Ecto neural progenitor cell (in vitro differentiated cells): Measurements from ENCODE around the gene USP6NL.
A peak's percentile ranks its signal among the peaks of the same experiment; 100 is the strongest.

Experiments
- DNase-seq: peaks from one replicate; pipeline ENCODE4 v3.0.0-alpha.2; 2018; ENCODE audit warnings: low spot score

The USP6NL gene

GRCh38 chr10:11616021-11616420 is 4.6 kb upstream of the USP6NL start:
- DNase-seq, result no peak

DNA sequence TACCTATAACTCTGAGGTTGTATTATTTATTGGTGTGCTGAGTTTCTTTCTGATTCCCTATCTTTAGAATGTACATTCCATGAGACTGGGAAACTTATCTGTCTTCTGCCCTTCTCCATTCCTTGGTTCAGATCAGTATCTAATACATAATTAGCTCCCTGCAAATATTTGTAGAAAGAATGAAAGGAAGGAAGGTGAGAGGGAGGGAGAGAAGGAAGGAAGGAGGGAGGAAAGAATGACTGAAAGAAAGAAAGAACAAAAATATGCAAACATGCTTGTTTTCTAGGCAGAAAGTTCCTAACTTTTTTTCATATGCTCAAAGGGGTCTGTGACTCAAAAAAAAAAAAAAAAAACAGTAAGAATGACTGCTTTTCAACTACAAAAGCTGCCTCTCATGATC is 3.9 kb upstream of the USP6NL start:
- no peak for DNase-seq

GRCh38 chr10:11612021-11613001 is 861 bp upstream of the USP6NL start:
- no peak for DNase-seq

GRCh38 chr10:11610826-11611247 is 613 bp downstream of the USP6NL start:
- DNase-seq, result peak; percentile 65

DNA sequence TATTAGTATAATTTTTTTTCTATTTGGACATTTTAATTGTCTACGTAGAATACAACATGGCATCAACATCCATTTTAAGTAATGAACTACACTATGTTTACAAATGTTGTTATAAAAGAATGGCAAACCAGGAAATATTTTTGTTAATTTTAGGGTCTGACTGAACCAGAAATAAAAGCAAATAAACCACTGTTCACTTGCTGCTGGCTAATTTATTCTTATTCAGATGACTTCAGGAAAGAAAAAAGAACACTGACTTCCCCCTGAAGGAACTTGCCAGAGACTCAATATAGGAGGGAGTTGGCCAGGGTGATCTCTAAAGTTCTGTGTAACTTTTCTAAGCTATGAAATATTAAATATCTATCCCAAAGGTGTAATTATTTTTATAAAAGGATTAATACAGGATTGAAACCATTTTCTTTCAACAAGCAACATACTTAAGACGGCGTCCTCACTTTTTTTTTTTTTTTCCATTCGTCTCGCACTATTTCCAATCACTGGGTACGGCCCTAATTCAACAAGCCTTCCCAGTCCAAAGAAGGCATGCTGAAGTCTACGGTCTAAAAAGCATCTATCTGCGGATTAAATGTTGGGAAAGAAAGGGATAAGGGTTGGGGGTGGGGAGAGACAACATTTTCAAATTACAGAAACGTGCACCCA is 1.2 kb downstream of the USP6NL start:
- no peak for DNase-seq

DNA sequence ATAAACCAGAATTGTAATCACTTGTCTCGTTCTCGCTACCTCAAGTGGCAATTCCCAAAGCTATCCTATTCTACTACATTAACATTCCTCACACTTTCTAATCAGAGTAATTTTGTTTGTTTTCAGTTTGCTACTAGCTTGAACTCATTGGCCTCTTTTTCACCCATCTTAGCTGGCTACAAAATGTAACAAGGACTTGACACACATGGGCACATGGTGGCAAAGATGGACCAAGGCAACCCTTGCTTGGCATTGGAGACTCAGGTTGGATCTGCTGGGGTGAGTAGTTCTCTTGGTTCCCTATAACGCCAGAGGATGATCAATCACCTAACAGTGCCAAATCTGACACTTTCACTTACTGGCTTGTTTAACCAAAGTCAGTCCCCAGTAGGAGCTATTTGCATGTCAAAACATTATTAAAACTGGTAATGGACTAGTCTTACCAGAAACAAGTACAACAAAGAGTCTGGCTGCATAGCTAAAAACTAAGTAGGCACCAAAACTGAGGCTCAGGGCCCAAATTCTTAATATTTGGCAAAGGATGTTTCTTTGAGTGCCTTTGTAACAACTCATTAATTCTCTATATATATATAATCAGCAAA is 1.9 kb downstream of the USP6NL start:
- no peak for DNase-seq

- DNase-seq, result no peak
Observed at GRCh38 chr10:11609052-11609451, 2.4 kb downstream of the USP6NL start.

GRCh38 chr10:11608159-11609013 is 3.1 kb downstream of the USP6NL start:
- no peak for DNase-seq

DNA sequence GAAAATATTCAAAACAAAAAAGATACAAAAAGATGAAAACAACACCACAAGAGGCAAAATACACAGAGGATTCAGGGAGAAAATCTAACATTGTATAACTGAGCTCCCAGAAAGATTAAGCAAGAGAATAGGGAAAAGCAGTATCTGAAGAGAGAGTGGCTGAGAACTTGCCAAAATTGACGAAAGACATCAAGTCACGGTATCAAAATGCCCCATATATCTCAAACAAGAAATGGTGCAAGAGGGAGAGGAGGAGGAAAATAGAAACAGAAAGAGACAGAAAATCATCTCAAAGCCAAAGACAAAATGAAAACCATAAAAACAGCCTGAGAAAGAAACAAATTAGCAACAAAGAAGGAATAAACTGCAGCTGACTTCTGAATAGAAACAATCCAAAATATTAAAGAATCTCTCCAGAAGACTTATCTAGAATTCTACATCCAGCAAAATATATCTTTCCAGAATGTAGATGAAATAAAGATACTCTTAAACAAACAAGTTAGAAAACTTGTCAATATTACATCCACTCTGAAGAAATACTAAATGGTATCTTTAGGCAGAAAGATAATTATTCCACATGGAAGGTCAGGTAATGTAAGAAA is 5.5 kb downstream of the USP6NL start:
- DNase-seq, result no peak

- DNase-seq, result no peak
Observed at GRCh38 chr10:11604865-11605650, 6.4 kb downstream of the USP6NL start.

- DNase-seq, result no peak
Observed at GRCh38 chr10:11603741-11604140, 7.7 kb downstream of the USP6NL start.

GRCh38 chr10:11602919-11603523 is 8.4 kb downstream of the USP6NL start:
- DNase-seq, result no peak

GRCh38 chr10:11602358-11602757 is 9.1 kb downstream of the USP6NL start:
- DNase-seq, result no peak

- DNase-seq, result no peak
Observed at GRCh38 chr10:11601670-11602069, 9.8 kb downstream of the USP6NL start.

- DNase-seq, result no peak
Observed at GRCh38 chr10:11600280-11600679, 11.2 kb downstream of the USP6NL start.

DNA sequence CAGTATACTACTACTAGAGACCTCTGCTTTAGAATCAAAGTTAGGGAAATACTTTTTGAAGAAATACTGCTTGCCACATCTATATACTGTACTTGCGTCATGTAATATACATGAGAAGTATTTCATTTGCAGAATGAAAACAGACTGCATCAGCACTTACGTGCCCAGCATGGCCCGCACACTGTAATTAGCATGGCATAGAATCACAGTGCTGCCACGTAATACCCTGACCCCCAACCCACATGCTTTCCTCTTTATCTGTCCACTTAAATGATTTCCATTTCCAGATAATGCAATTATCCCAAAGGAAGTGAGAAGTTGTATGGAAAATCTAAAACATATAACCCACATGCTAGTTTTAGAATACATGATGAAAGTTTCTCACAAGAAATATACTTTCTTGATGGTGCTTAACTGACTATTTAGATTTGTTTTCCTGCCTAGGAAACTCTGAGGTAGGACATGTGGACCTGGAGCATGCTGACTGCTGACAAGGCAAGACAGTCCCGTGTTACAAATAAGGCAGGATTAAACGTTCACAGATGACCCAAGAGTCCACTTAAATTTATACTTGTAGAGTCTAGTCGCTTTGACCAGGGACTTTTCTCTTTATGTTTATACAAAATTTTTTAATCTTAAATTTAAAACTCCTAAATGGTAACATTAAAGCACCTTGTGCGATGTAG is 12.6 kb downstream of the USP6NL start:
- DNase-seq, result no peak

DNA sequence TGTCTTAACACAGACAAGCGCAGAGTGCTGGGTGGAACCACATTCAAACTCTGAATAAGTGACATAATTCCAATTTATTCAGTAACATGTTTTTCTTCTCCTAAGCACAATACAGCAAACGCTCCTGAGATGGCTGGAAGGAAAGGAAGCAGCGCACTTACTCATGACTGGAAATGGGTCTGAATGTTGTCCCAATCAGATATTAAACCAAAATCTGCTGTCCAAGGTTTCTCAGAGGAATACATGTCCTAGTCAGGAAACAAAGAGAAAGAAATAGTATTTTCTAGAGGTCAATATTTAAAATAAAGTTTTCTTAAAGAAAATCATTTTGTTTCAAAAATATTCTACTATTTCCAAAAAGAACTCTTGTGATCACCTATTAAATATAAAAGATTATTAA is 14.0 kb downstream of the USP6NL start:
- DNase-seq, result no peak

DNA sequence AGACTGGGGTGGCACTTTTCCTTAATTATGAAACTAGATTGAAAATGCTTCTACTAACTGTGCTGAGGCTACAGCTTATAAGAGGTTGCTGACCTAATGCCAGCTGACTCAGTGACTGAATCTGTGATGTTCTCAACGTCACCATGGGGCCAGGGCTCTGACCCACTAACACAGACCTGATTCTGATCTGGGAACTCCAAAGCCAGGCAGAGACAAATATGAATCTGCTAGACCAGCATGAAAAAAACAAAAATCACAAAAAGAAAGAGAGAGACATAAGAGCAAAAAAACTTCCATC is 16.1 kb downstream of the USP6NL start:
- no peak for DNase-seq

GRCh38 chr10:11594589-11595394 is 16.7 kb downstream of the USP6NL start:
- no peak for DNase-seq
